ENCODE data around the gene CDC42BPG. TPM values are rescaled to one million over a fixed set of nuclear protein-coding genes. Genes with fewer than 3 reads are reported as not detected.

CDC42BPG gene
- total RNA-seq, 1 experiment from 2014 or later = 24.9 TPM

DNA sequence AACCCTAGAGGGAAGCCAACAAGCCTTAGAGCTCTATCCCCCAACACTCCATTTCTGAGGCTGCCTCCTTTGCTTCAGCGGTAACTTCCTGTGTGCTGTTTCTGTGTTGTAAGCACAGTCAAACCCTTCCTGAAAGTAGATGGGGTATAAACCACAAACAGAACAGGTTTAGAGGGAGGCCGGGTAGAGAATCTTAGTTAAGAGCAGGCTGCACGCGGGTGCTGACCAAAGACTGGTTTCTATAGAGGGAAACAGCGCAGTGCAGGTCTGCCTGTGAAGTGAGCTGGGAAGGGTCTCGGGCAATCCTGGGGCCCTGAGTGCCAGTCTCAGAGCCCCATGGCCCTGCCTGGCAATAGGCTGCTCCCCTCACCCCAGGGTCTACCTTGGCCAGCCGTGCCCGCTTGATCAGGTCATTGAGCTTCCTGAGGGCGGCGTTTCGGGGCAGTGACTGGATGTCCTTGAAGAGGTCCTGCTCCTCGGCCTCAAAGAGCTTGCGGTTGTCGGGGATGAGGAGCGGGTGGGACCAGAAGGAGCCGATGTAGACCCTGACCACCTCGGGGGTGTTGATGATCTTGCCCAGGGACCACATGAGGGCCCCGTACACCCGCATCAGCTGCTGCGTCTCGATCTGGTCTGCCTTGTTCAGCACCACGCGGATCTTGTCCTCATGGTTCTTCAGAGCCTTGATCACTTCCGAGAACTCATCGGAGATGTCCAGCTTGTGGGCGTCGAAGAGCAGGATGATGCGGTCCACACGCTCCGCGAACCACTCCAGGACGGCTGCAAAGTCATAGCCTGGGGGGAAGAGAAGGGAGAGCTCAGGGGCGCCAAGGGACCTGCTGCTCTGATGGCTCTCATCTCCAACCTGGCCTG, 15.3 kb upstream of the CDC42BPG start:
- no peaks in the 10 kb centered on the region for H3K27me3 Mint-ChIP-seq (ENCODE audit: low read depth)
- peak overlapping the region in 2 of 3 experiments; percentile 53 to 77; a peak in 3 of 7 replicates for H3K27ac Mint-ChIP-seq

More for the DNA sequence above, 15.3 kb upstream of the CDC42BPG start:
- Histone ChIP-seq H3K27me3 (ENCODE audit: insufficient read depth, low read length) (no peaks in the 10 kb centered on the region), H2BK15ac (ENCODE audit: low read depth, low read length) (no peak overlapping the region), H2BK20ac (ENCODE audit: low read depth, low read length, poor library complexity, severe bottlenecking) (no peak overlapping the region), H3K4me1 (ENCODE audit: insufficient read depth, low read length) (no peaks in the 10 kb centered on the region; the same call in 1 of the 2 replicates), H3K23me2 (ENCODE audit: insufficient read length, low read depth, low read length, poor library complexity, severe bottlenecking) (no peaks in the 10 kb centered on the region), H3T11ph (ENCODE audit: low read length) (no peak overlapping the region), H3K79me2 (ENCODE audit: insufficient read depth, low read length) (no peaks in the 10 kb centered on the region), H3K27ac (ENCODE audit: insufficient read length, low read depth, low read length) (no peak overlapping the region), H2BK12ac (ENCODE audit: insufficient read length, low read depth, low read length) (no peak overlapping the region), H2BK5ac (ENCODE audit: insufficient read length, low read length) (no peak overlapping the region), H4K8ac (replicated peaks; ENCODE audit: insufficient read length, low read depth, low read length) (no peak overlapping the region), H3K18ac (ENCODE audit: insufficient read length, low read depth, low read length) (no peak overlapping the region), H4K20me1 (ENCODE audit: control insufficient read depth, insufficient read depth, insufficient read length) (no peaks in the 10 kb centered on the region), H3K56ac (ENCODE audit: insufficient read length, low read depth, low read length) (no peak overlapping the region), H4K91ac (ENCODE audit: insufficient read length, low read depth, low read length) (no peak overlapping the region), H2AK5ac (ENCODE audit: insufficient read length, low read length) (no peak overlapping the region), H2AFZ (ENCODE audit: low read length) (no peak overlapping the region), H2BK120ac (ENCODE audit: low read depth, low read length, poor library complexity, severe bottlenecking) (no peak overlapping the region), H3K79me1 (ENCODE audit: insufficient read depth, low read depth, low read length, poor library complexity, severe bottlenecking) (no peaks in the 10 kb centered on the region), H3K9me3 (ENCODE audit: control insufficient read depth, low read depth, low read length) (no peaks in the 10 kb centered on the region), H3K4ac (ENCODE audit: low read depth, low read length) (no peak overlapping the region), H3K9ac (ENCODE audit: extremely low read depth, insufficient read length, low read length) (no peak overlapping the region), H4K5ac (ENCODE audit: insufficient read length, low read depth, low read length) (no peak overlapping the region), H3K4me2 (ENCODE audit: insufficient read depth, insufficient read length, low read length) (no peak overlapping the region), H3K14ac (ENCODE audit: insufficient read depth, low read length) (no peak overlapping the region), H3K23ac (ENCODE audit: insufficient read length, low read depth, low read length) (no peak overlapping the region)
- Mint-ChIP-seq H3K4me3 (no peak overlapping the region), H3K36me3 (ENCODE audit: insufficient read depth in 1 of 3, low read depth in 3 of 3) (peaks cover 0 to 11% (median 6%) of the 10 kb centered on the region in 3 experiments; a peak in 5 of 7 replicates), H3K9me3 (no peaks in the 10 kb centered on the region), H3K4me1 (peaks cover 24 to 26% of the 10 kb centered on the region in 2 experiments)
- no peak for DNase-seq
- TF ChIP-seq, protein P1, sequence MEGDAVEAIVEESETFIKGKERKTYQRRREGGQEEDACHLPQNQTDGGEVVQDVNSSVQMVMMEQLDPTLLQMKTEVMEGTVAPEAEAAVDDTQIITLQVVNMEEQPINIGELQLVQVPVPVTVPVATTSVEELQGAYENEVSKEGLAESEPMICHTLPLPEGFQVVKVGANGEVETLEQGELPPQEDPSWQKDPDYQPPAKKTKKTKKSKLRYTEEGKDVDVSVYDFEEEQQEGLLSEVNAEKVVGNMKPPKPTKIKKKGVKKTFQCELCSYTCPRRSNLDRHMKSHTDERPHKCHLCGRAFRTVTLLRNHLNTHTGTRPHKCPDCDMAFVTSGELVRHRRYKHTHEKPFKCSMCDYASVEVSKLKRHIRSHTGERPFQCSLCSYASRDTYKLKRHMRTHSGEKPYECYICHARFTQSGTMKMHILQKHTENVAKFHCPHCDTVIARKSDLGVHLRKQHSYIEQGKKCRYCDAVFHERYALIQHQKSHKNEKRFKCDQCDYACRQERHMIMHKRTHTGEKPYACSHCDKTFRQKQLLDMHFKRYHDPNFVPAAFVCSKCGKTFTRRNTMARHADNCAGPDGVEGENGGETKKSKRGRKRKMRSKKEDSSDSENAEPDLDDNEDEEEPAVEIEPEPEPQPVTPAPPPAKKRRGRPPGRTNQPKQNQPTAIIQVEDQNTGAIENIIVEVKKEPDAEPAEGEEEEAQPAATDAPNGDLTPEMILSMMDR (conservative IDR thresholded peaks at IDR 0.05) = no peak
- no CpG with 5 or more reads among the region's 33 CpGs for WGBS (ENCODE audit: extremely low coverage, insufficient read length, low lambda C conversion rate)
